Kidney (tissue), 14 donors: ENCODE results near the gene LZTFL1. TPM values are rescaled to one million over a fixed set of nuclear protein-coding genes. Genes with fewer than 3 reads are reported as not detected.

Experiments used
- DNase-seq, 5 donors: peaks; one replicate each; pipeline ENCODE4 v3.0.0-alpha.2; 2013 to 2020
- FAIRE-seq: peaks from 2 replicates; lab custom pipeline; 2012; peaks lifted over from hg19 to GRCh38; lab: Jason Lieb, UNC
- H3K27ac ChIP-seq, 2 donors: one replicate each; pipeline ENCODE4 v1.7.0; 2013; ENCODE audit warnings: low read depth in 2 of 2, low read length in 2 of 2, inconsistent platforms in 1 of 2
- H3K27me3 ChIP-seq: one replicate; pipeline ENCODE4 v1.7.1; 2013; ENCODE audit warnings: low read length, inconsistent platforms; ENCODE audit not compliant: control insufficient read depth, insufficient read depth
- H3K36me3 ChIP-seq, 3 donors: one replicate each; pipeline versions ENCODE4 v1.7.0 to v1.7.1; 2013; ENCODE audit warnings: low read length in 3 of 3, control low read depth in 1 of 3, inconsistent platforms in 1 of 3; ENCODE audit not compliant: insufficient read depth in 3 of 3, control insufficient read depth in 2 of 3
- H3K4me1 ChIP-seq, 3 donors: one replicate each; pipeline versions ENCODE4 v1.7.0 to v1.7.1; 2013; ENCODE audit warnings: low read length in 3 of 3, inconsistent platforms in 1 of 3, low read depth in 1 of 3; ENCODE audit not compliant: control insufficient read depth in 2 of 3, insufficient read depth in 2 of 3
- H3K4me3 ChIP-seq, 3 donors: one replicate each; pipeline versions ENCODE4 v1.7.0 to v1.8.1; 2013; ENCODE audit warnings: low read length in 3 of 3, control low read depth in 1 of 3, inconsistent platforms in 1 of 3
- H3K9ac ChIP-seq, 3 donors: one replicate each; pipeline versions ENCODE4 v1.7.0 to v1.7.1; 2013; ENCODE audit warnings: low read length in 3 of 3, control low read depth in 1 of 3, inconsistent platforms in 1 of 3
- H3K9me3 ChIP-seq, 3 donors: one replicate each; pipeline versions ENCODE4 v1.7.0 to v1.7.1; 2013; ENCODE audit warnings: low read length in 3 of 3, control low read depth in 1 of 3, inconsistent platforms in 1 of 3; ENCODE audit not compliant: control insufficient read depth in 2 of 3, insufficient read depth in 1 of 3
- CTCF ChIP-seq: IDR thresholded peaks from 3 replicates; pipeline ENCODE4 v1.5.1; 2012; ENCODE audit warnings: mild to moderate bottlenecking, moderate library complexity, borderline replicate concordance; ENCODE audit not compliant: insufficient read depth; ENCODE audit errors: extremely low read depth
- intact Hi-C: fragments of 100-400 bp; cut with DNase I; formaldehyde crosslinking; loops from one replicate; pipeline ENCODE4 v1.11.1; 2022
- polyA plus RNA-seq: library from polyadenylated mRNA; stranded (reverse); fragments of 350-450 nt; fragmentation: Illumina TruSeq; extraction: RNeasy Lipid Tissue Mini Kit (QIAGEN cat#74804); gene quantifications from one replicate; pipeline ENCODE4 v1.2.3, GENCODE V29; 2014; ENCODE audit warnings: low read depth, low replicate concordance; ENCODE audit not compliant: insufficient read depth
- total RNA-seq: library from RNA; stranded (reverse); fragmentation: NEBNext Ultra II Directional; extraction: Animal tissue kit (Norgen Biotek cat#: 25700); gene quantifications from one replicate; pipeline ENCODE4 v1.2.1, GENCODE V29; 2021
- donor health status: control.
- donor health status: control.
- donor health status: control.
- donor health status: control.
- donor health status: control.
- donor health status: DM: yes; HTN: yes; CAD: no.
- donor health status: Normal renal cell carcinoma (clear cell type).

The LZTFL1 gene
- total and polyA plus RNA-seq, 2 donors from 2014 or later = 13.9 to 30.9 TPM

- Histone ChIP-seq H3K27ac (no peak overlapping the region), H3K27me3 (no peaks in the 10 kb centered on the region), H3K9me3 (no peaks in the 10 kb centered on the region), H3K4me1 (no peaks in the 10 kb centered on the region), H3K36me3 (no peaks in the 10 kb centered on the region), H3K4me3 (no peak overlapping the region), H3K9ac (no peak overlapping the region)
- no peak for TF ChIP-seq CTCF
- no peak for FAIRE-seq
- no peak for DNase-seq
- intact Hi-C loops = no loop called here
Observed at GRCh38 chr3:45806072-45806471, 35.8 kb downstream of the LZTFL1 start.

- FAIRE-seq = no peak
- no peaks in the 10 kb centered on the region for H3K36me3 ChIP-seq
- no peak for DNase-seq
- intact Hi-C loops = no loop called here
- TF ChIP-seq CTCF = no peak
- H3K27ac ChIP-seq = no peak overlapping the region
- no peaks in the 10 kb centered on the region for H3K27me3 ChIP-seq
- no peaks in the 10 kb centered on the region for H3K4me1 ChIP-seq
- no peak overlapping the region for H3K9ac ChIP-seq
- no peak overlapping the region for H3K4me3 ChIP-seq
- H3K9me3 ChIP-seq = no peaks in the 10 kb centered on the region
Observed at GRCh38 chr3:45803252-45803935, 38.5 kb downstream of the LZTFL1 start.

- Histone ChIP-seq H3K4me1 (no peaks in the 10 kb centered on the region), H3K4me3 (no peak overlapping the region), H3K27ac (no peak overlapping the region), H3K9ac (no peak overlapping the region), H3K36me3 (no peaks in the 10 kb centered on the region), H3K9me3 (no peaks in the 10 kb centered on the region), H3K27me3 (peaks cover 7% of the 10 kb centered on the region)
- FAIRE-seq (no peak), DNase-seq (no peak)
- intact Hi-C loops = no loop called here
- no peak for TF ChIP-seq CTCF
Observed at GRCh38 chr3:45802146-45802545, 39.8 kb downstream of the LZTFL1 start.
